ENCODE measurements around the gene AEBP1. TPM values are rescaled to one million over a fixed set of nuclear protein-coding genes. Genes with fewer than 3 reads are reported as not detected.

Gene AEBP1
- total RNA-seq, 1 donor from 2014 or later: 5.4 TPM

GRCh38 chr7:44154703-44155102 is 50.6 kb downstream of the AEBP1 start:
- DNase-seq (ENCODE audit: low read depth, low spot score): no peak

GRCh38 chr7:44155191-44156185 is 51.3 kb downstream of the AEBP1 start:
- DNase-seq (ENCODE audit: low read depth, low spot score): no peak

GRCh38 chr7:44156453-44157010 is 52.4 kb downstream of the AEBP1 start:
- DNase-seq (ENCODE audit: low read depth, low spot score): no peak

DNA sequence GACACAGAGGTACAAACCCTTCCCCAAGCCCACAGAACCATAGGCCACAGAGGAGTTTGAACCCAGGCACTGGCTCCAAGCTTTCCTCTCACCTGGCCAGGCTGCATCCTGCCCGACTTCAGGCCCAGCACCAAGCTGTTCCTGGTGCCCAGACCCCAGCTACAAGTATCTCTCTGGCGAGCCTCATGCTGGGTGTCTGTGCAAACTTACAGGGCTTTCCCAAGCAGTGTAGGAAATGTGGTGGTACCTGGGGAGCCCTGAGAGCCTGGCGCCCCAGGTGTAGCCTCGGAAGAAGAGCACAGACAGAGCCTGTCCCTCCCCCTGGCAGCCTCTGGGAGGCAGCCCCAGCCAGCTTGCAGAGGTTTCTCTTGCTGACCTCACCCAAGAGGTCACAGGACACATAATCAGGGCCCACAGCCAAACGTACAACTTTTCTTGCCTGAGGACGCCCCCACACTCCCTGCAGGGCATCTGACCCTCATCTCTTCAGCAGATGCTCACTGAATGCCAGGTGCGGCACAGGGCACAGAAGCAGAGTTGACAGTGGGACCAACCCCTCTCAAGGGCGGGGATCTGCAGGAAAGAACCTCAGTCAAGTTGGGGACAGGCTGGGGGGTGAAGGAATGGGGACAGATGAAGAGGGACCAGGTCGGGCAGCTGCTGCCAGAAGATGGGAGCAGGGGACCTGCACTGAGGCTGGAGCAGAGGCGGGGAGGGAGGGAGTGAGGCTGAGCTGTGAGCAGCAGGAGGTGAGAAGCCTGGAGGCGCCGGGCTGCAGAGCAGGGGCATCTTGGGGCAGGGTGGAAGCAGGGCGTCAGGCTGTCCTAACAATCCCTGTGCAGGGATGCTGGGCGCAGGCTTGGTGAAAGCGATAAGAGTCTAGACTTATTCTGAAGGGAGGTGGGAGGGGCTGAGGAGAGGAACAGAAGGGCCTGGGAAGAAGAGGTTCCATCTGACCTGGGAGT is 53.3 kb downstream of the AEBP1 start:
- no peak for DNase-seq (ENCODE audit: low read depth, low spot score)

- DNase-seq (ENCODE audit: low read depth, low spot score): no peak
These were observed 54.1 kb downstream of the AEBP1 start for GRCh38 chr7:44158096-44158872.

DNA sequence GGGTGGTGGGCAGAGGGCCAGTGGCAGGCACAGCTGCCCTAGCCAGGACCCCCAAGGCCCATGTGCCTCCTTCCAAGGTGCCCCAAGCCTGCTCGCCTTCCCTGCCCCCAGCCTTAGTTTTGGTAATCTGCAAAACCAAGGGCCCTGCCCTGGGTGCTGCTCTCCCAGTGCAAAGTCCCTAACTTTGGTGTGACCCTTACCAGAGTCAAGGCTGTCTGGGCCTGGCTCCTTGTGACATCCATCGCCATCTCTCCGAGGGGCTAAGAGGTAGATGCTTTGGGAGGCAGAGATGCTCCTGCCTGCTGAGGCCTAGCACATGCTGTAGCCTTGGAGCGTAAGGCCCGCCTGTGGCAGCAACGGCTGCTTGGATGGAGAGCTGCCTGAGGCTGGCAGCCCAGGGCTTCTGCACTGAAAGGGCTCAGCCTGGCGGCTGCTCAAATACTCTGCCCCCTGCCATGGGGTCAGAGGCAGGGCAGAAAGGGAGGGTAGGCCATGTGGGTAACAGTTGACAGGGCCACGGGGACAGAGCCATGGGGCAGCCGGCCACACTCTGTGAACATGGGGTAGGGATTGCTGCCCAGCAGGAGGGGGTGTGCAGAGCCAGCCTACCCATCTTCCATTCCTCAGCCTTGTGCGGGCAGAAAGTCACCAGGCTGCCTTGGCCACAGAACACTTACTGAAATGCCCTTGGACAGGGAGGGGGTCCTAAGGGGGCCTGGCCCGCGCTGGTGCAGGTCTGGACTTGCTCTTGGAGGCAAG is 54.9 kb downstream of the AEBP1 start:
- no peak for DNase-seq (ENCODE audit: low read depth, low spot score)

GRCh38 chr7:44159824-44160630 is 55.9 kb downstream of the AEBP1 start:
- no peak for DNase-seq (ENCODE audit: low read depth, low spot score)

- no peak for DNase-seq (ENCODE audit: low read depth, low spot score)
These were observed 57.2 kb downstream of the AEBP1 start for GRCh38 chr7:44161371-44161770.

DNA sequence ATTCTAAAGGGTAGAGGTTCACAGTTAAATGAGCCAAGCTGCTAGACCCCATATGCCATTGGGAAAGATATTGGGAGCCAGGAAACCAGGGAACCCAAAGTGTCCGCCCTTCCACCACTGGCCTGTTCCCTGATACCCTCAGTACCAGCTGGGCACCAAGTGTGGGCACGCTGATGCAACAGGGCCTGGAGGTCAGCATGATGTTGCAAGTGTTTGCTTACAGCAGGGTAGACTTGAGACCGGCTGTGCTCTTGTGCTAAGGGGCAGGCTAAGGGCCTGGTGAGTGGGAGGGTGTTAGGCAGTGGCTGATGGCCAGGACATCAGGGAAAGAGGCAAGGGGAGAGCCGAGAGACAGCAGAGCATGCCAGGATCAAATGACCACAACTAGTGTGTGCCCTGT is 58.0 kb downstream of the AEBP1 start:
- DNase-seq (ENCODE audit: low read depth, low spot score): no peak

DNA sequence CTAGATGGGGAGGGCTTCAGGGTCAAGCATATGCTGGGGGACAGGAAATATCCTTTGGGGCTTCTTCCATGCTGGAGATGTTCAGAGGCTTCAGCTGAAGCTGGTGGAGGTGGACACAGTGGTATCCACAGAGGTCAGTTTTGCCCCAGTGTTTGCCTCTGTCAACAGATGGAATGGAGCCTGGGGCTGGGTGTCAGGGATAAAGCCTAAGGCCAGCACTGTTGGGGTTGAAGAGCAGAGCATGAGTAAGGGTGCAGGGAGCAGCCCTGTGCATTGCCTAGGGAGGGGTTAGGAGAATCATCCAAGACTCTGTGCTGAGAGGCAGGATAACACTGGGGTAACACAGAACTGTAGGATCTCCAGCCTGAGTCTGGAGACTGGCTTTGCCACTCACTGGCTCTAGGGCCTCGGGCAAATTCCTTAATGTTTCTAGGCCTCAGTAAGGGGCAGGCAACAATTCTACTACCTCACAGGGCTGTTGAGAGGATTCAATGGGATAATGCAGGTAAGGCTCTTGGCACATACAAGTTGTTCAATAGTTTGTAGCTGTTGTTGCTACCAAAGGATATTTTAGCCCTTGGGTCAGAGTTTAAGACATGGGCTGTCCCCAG is 58.7 kb downstream of the AEBP1 start:
- DNase-seq (ENCODE audit: low read depth, low spot score): no peak

DNA sequence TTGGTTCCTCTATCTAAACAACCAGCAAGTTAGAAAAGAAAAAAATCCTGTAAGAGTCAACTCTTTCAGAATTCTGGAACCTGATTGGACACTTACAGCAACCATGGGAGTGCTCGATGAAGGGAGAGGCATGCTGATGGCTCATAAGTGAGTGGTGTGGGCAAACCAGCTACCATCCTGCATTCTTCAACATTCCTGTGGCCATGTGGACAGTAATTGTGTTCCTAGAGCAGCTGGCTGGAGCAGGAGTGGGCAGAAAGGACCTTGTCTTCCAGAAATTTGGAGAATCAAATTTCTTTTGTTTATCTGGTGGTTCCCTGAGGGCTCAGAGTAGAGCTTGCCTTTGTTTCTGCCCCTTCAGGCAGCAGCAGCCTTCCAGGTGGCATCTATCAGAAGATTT is 59.4 kb downstream of the AEBP1 start:
- DNase-seq (ENCODE audit: low read depth, low spot score): no peak

Other genes starting within 250 kb of the AEBP1 start
- gene MRPS24, start 234.8 kb upstream of the AEBP1 start, total RNA-seq: 64.0 and 87.2 TPM in 2 replicates
- gene URGCP, start 197.7 kb upstream of the AEBP1 start, total RNA-seq: 23.9 and 27.0 TPM in 2 replicates
- gene UBE2D4, start 177.9 kb upstream of the AEBP1 start, total RNA-seq: 8.0 and 9.4 TPM in 2 replicates
- gene SPDYE1, start 106.4 kb upstream of the AEBP1 start, total RNA-seq: not detected in 2 replicates
- 197 and 200 TPM in 2 replicates for gene DBNL, start 59.6 kb upstream of the AEBP1 start, total RNA-seq
- 0.14 TPM in 1 of 2 replicates, not detected in the other for gene PGAM2, start 38.8 kb upstream of the AEBP1 start, total RNA-seq
- gene POLM, start 21.8 kb upstream of the AEBP1 start, total RNA-seq: 8.4 and 10.1 TPM in 2 replicates
- 105 and 130 TPM in 2 replicates for gene POLD2, start 19.2 kb downstream of the AEBP1 start, total RNA-seq
- not detected in 2 replicates for gene MYL7, start 37.0 kb downstream of the AEBP1 start, total RNA-seq
- gene GCK, start 85.1 kb downstream of the AEBP1 start, total RNA-seq: 0.26 and 0.39 TPM in 2 replicates
- 126 and 145 TPM in 2 replicates for gene YKT6, start 96.6 kb downstream of the AEBP1 start, total RNA-seq
- 1.7 and 2.7 TPM in 2 replicates for gene CAMK2B, start 221.2 kb downstream of the AEBP1 start, total RNA-seq

All from pulmonary artery endothelial cell (primary cell).